WTC11 (cell line): ENCODE results near the gene INPP4A. TPM values are rescaled to one million over a fixed set of nuclear protein-coding genes. Genes with fewer than 3 reads are reported as not detected.

ENCODE experiments used
- ATAC-seq: fragments of 200-7000 bp; cut with Tn5 transposase; 2 replicates; pipeline ENCODE4 v1.10.0; 2021; ENCODE audit warnings: mild to moderate bottlenecking, moderate library complexity
- CTCF ChIA-PET: fragments of 300-600 bp; sonication (Branson Sonifier 250); formaldehyde crosslinking; loops from one replicate; lab custom pipeline; 2021; ENCODE audit warnings: antibody characterized with exemption; lab: Charles Lee
- POLR2A ChIA-PET: fragments of 350-600 bp; sonication (Branson Sonifier 250); formaldehyde crosslinking; loops from one replicate; lab custom pipeline; 2021; ENCODE audit warnings: antibody characterized with exemption; lab: Charles Lee
- DNase-seq: peaks from one replicate; pipeline ENCODE4 v3.0.0; 2021; ENCODE audit warnings: low spot score
- H3K27ac Mint-ChIP-seq: 2 replicates; pipeline ENCODE4 v1.8.0; 2021; ENCODE audit warnings: mixed read lengths
- H3K27me3 Mint-ChIP-seq: 2 replicates; pipeline ENCODE4 v1.8.0; 2021; ENCODE audit warnings: low read depth, mild to moderate bottlenecking, moderate library complexity, mixed read lengths
- H3K36me3 Mint-ChIP-seq: 2 replicates; pipeline ENCODE4 v1.8.0; 2021; ENCODE audit warnings: mixed read lengths
- H3K4me1 Mint-ChIP-seq: 2 replicates; pipeline ENCODE4 v1.8.0; 2022; ENCODE audit warnings: mixed read lengths
- H3K4me3 Mint-ChIP-seq: 2 replicates; pipeline ENCODE4 v1.8.0; 2021; ENCODE audit warnings: mild to moderate bottlenecking, moderate library complexity, mixed read lengths
- H3K9me3 Mint-ChIP-seq: 2 replicates; pipeline ENCODE4 v1.8.0; 2021; ENCODE audit warnings: mixed read lengths
- AR ChIP-seq: fragments of 250-450 bp; sonication (Bioruptor Pico); IDR thresholded peaks from 2 replicates; pipeline ENCODE4 v1.9.0; 2021; ENCODE audit warnings: mild to moderate bottlenecking
- CTCF ChIP-seq: fragments of 200-600 bp; IDR thresholded peaks from 2 replicates; pipeline ENCODE4 v1.8.0; 2022; ENCODE audit warnings: antibody characterized with exemption
- ETV6 ChIP-seq: sonication (generic); formaldehyde crosslinking; IDR thresholded peaks from 2 replicates; pipeline ENCODE4 v1.8.1; 2022; ENCODE audit warnings: mild to moderate bottlenecking, missing genetic modification reagents
- FOXJ3 ChIP-seq: sonication (generic); formaldehyde crosslinking; IDR thresholded peaks from 2 replicates; pipeline ENCODE4 v1.9.0; 2021; ENCODE audit warnings: missing genetic modification reagents, mild to moderate bottlenecking, borderline replicate concordance
- GTF2I ChIP-seq: fragments of 250-450 bp; sonication (Bioruptor Pico); conservative IDR thresholded peaks from 2 replicates; pipeline ENCODE4 v1.4.0; 2021; ENCODE audit warnings: mild to moderate bottlenecking
- HMGXB4 ChIP-seq: sonication (generic); formaldehyde crosslinking; IDR thresholded peaks from 2 replicates; pipeline ENCODE4 v1.8.1; 2023; ENCODE audit warnings: mild to moderate bottlenecking, moderate library complexity, missing genetic modification reagents
- IRF1 ChIP-seq: sonication (generic); formaldehyde crosslinking; IDR thresholded peaks from 2 replicates; pipeline ENCODE4 v1.8.0; 2023; ENCODE audit warnings: missing genetic modification reagents
- IRF2 ChIP-seq: sonication (generic); formaldehyde crosslinking; IDR thresholded peaks from 2 replicates; pipeline ENCODE4 v1.8.0; 2022; ENCODE audit warnings: low read depth, missing genetic modification reagents, borderline replicate concordance
- NFE2L1 ChIP-seq: sonication (generic); formaldehyde crosslinking; IDR thresholded peaks from 2 replicates; pipeline ENCODE4 v1.8.1; 2023; ENCODE audit warnings: missing genetic modification reagents
- NR1H2 ChIP-seq: sonication (generic); formaldehyde crosslinking; IDR thresholded peaks from 2 replicates; pipeline ENCODE4 v1.9.0; 2021; ENCODE audit warnings: mild to moderate bottlenecking, moderate library complexity, missing genetic modification reagents
- OVOL2 ChIP-seq: fragments of 250-450 bp; sonication (Bioruptor Pico); IDR thresholded peaks from 2 replicates; pipeline ENCODE4 v1.9.0; 2021; ENCODE audit warnings: mild to moderate bottlenecking, borderline replicate concordance
- SP1 ChIP-seq: sonication (generic); formaldehyde crosslinking; conservative IDR thresholded peaks from 2 replicates; pipeline ENCODE4 v1.8.1; 2022; ENCODE audit warnings: missing genetic modification reagents
- STAT6 ChIP-seq: sonication (generic); formaldehyde crosslinking; conservative IDR thresholded peaks from 2 replicates; pipeline ENCODE4 v1.8.1; 2023; ENCODE audit warnings: mild to moderate bottlenecking, low read depth, missing genetic modification reagents, moderate library complexity
- TCF7 ChIP-seq: sonication (generic); formaldehyde crosslinking; IDR thresholded peaks from 2 replicates; pipeline ENCODE4 v1.8.0; 2022; ENCODE audit warnings: mild to moderate bottlenecking, low read depth, missing genetic modification reagents, moderate library complexity
- ZNF138 ChIP-seq: sonication (generic); formaldehyde crosslinking; conservative IDR thresholded peaks from 2 replicates; pipeline ENCODE4 v1.8.1; 2022; ENCODE audit warnings: mild to moderate bottlenecking, moderate library complexity, missing genetic modification reagents
- ZNF425 ChIP-seq: fragments of 250-450 bp; sonication (Bioruptor Pico); conservative IDR thresholded peaks from 2 replicates; pipeline ENCODE4 v1.9.0; 2021; ENCODE audit warnings: mild to moderate bottlenecking
- total RNA-seq: library from RNA; stranded (reverse); gene quantifications from 3 replicates; pipeline ENCODE4 v1.2.3, GENCODE V29; 2021

INPP4A gene
- total RNA-seq, 1 experiment from 2014 or later, result 38.3 TPM

GRCh38 chr2:98521266-98521665 is 76.6 kb downstream of the INPP4A start:
- POLR2A ChIA-PET, result no interaction called here
- peaks cover 6% of the 10 kb centered on the region; the same call in 1 of the 2 replicates for H3K4me1 Mint-ChIP-seq
- no peaks in the 10 kb centered on the region for H3K27me3 Mint-ChIP-seq
- H3K27ac Mint-ChIP-seq, result no peak overlapping the region
- no peak for ATAC-seq
- H3K9me3 Mint-ChIP-seq, result peaks cover 13% of the 10 kb centered on the region; the same call in 1 of the 2 replicates
- H3K4me3 Mint-ChIP-seq, result no peak overlapping the region
- DNase-seq, result no peak
- H3K36me3 Mint-ChIP-seq, result peaks cover 15% of the 10 kb centered on the region
- CTCF ChIA-PET, result interaction anchor here (0.8 kb wide), 1 partner anchor 48 kb away, joined by 3 read pairs; no protein-coding TSS in a partner anchor
- TF ChIP-seq OVOL2 (CRISPR knock-in tag), result no peak
- TF ChIP-seq STAT6 (CRISPR knock-in tag), result no peak
- TF ChIP-seq ETV6 (CRISPR knock-in tag), result no peak
- no peak for TF ChIP-seq GTF2I (CRISPR knock-in tag)
- TF ChIP-seq HMGXB4 (CRISPR knock-in tag), result no peak
- no peak for TF ChIP-seq TCF7 (CRISPR knock-in tag)
- TF ChIP-seq FOXJ3 (CRISPR knock-in tag), result no peak
- TF ChIP-seq, all 79 proteins: peak for 0

- Mint-ChIP-seq H3K9me3 (peaks cover 25% of the 10 kb centered on the region), H3K4me1 (peaks cover 4% of the 10 kb centered on the region; the same call in 1 of the 2 replicates), H3K27ac (no peak overlapping the region), H3K4me3 (no peak overlapping the region), H3K27me3 (no peaks in the 10 kb centered on the region), H3K36me3 (peaks cover 21% of the 10 kb centered on the region)
- TF ChIP-seq IRF1 (no peak), AR (CRISPR knock-in tag) (no peak), SP1 (CRISPR knock-in tag) (no peak), ZNF138 (CRISPR knock-in tag) (no peak), NR1H2 (no peak), ZNF425 (CRISPR knock-in tag) (no peak), IRF2 (CRISPR knock-in tag) (no peak), CTCF (no peak), NFE2L1 (CRISPR knock-in tag) (no peak)
- DNase-seq, result no peak
- ATAC-seq, result no peak
- ChIA-PET POLR2A (no interaction called here), CTCF (interaction anchor here (0.6 kb wide), 1 partner anchor 314 kb away, joined by 3 read pairs; no protein-coding TSS in a partner anchor)
Observed at GRCh38 chr2:98522854-98523253, 78.2 kb downstream of the INPP4A start.
